CD4-positive, alpha-beta T cell treated with Interleukin-10 for 1 hour (primary cell): ENCODE data around the gene GALR1.
"Not testable (repeated sequence)": the region's sequence is repeated elsewhere in the genome, so short reads cannot be mapped to it uniquely, and the experiment has no call there.

ENCODE experiments used
- DNase-seq: peaks from one replicate; pipeline ENCODE4 v3.0.0-alpha.2; 2020

The GALR1 gene, protein sequence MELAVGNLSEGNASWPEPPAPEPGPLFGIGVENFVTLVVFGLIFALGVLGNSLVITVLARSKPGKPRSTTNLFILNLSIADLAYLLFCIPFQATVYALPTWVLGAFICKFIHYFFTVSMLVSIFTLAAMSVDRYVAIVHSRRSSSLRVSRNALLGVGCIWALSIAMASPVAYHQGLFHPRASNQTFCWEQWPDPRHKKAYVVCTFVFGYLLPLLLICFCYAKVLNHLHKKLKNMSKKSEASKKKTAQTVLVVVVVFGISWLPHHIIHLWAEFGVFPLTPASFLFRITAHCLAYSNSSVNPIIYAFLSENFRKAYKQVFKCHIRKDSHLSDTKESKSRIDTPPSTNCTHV

DNA sequence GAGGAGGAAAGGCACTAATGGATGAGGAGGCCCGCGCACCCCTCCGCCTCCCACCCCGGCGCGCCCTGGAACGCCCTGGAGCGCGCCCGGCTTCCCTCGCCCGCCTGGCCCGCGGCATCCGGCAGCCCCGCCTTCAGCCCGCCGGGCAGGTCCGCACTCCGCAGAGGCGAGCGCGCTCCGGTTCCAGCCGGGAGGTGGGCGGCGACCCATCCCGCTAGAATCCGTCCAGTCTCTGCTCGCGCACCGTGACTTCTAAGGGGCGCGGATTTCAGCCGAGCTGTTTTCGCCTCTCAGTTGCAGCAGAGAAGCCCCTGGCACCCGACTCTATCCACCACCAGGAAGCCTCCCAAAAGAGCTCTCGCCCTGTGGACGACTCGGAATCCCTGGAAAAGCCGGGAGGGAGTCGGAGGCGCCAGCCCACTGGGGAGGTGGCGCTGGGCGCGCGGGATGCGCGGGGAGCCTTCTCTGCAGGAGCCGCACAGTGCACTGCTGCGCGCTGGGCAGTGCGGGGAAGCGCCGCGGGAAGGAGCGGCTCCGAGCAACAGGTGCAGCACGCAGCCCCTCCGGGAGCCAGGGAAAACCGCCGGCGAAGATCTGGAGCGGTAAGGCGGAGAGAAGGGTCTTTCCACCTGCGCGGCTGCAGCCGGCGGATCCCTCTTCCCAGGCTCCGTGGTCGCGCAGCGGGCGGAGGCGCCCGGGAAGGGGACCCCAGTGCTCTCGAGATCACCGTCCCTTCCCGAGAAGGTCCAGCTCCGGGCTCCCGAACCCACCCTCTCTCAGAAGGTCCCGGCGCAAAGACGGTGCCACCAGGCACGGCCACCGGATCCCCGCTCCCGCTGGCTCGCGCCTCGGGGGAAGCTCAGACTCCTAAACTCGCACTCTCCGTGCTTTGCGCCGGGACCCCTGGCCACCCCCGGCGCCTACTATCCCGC, at the start of gene GALR1:
TSS of gene GALR1 (plus strand) at position 280 of the 932 bp plus-strand sequence. CDS start 701 bp downstream, outside the sequence.
- DNase-seq, result no peak

DNA sequence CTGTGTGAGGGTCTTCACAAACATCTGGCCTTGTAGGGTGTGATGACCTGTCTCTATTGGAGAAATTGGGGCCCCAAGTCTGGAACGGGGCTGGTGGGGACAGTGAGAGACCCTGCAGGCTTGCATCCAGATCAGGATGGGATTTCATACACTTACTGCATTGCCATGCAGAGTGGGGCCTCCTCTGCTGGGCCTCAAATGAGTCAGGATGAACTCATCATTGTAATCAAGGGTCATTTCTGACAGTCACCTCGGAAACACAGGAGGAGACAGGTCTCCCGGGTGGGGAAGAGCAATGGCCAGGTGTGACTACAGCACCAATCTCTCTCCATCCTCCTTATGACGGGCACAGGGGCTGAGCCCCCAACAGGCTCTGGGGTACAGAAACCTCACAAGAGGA, 48.1 kb upstream of the GALR1 start:
- no peak for DNase-seq

DNA sequence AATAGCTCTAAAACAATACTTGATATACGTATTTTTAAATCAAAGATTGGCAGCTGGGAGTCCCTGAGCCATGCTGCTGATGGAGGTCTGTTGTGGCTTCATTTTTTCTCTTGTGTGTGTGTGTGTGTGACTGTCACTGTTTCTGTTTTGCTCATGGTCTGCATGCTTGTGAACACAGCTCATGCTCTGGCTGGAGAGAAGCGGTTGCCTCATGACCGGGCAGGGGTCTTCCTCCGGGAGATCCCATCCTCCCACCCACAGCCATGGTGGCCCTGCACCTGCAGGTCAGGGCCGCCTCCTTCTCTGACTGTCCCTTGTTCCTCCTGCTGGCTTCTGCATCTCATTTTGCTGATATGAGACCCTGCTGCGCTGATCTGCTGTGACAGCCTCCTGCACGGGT, 47.3 kb upstream of the GALR1 start:
- DNase-seq, result no peak

DNA sequence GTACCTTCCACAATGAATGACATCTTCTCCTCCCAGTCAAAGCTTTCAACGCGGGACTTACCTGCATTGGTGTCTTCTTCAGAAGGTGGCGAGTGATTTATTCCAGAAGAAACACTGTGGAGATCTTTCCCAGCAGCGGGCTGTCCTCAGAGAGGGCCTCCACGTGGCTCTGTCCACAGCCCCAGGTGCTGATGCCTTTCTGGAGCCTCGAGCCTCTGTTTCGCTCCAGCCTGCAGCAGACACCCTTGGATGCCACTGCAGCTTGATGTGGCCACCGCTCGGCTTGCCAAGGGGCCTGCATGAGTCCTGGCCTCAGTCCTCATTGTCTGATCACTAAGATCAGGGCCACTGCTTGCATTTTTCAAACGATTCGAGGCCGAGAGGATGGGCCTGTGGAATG, 46.6 kb upstream of the GALR1 start:
- DNase-seq, result no peak

DNA sequence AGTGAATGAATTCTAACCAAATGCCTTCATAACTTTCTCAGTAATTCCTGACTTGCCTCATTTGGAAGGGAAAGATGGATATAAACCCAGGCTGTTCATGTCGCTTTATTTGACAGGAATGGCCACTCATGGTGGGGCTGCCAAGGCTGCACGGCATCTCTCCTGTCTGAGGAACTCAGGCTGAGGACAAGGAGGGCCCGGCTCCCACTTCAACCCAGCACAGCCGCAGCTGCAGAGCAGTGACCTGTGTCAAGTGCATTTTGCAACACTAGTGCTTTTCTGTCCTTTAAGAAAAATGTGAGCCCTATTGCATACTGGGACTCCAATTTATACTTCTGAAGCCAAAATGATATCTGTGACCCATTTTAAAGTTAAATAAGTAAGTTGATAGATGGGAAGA, 45.8 kb upstream of the GALR1 start:
- no peak for DNase-seq

DNA sequence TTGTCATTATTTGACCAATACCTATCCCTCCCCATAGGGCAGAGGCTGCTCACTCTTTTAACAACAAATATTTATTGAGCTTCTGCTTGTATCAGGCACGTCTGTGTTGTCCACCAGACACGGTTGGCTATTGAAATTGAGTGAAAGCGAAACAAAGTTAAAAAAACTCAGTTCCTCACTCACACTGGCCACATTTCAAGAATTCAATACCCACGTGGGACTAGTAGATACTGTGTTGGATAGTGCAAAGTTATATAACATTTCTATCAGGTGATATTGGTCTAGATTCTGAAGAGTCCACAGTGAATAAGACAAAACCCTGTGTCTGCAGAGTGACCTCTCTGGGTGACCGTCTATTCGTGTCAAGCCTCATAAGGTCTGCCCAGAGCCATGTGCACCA, 43.9 kb upstream of the GALR1 start:
- DNase-seq, result no peak

DNA sequence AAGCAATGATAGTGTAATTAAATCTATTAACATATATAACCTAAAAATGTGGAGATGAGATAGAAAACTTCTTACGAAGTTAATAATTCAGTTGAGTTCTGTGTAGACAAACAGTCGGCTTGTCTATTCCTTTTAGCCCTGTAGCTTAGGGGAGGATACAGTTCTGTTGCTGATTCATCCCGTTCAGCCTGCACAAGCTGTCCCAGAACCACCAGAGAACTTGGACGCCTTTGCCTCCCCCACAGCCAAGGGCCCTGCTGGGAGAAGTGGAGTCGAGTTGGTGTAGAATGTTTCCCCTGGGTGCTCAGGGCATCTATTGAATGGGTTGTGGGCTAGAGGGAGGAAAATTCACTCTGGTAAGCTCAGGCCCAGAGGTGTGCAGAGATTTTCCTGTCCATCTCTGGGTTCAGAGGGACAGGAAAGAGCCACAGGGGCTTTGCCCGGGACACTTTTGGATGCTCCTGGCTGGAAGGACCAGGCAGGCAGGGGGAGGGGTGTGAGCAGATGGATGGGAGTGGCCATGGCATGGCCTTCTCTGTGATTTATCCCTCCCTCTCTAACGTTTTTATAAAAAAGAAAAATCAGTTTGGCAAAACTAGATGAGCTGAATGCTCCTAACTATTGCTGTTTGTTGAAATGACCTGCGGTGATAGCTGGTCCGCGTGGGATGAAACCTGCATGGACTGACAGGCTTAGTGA, 42.8 kb upstream of the GALR1 start:
- DNase-seq, result no peak

DNA sequence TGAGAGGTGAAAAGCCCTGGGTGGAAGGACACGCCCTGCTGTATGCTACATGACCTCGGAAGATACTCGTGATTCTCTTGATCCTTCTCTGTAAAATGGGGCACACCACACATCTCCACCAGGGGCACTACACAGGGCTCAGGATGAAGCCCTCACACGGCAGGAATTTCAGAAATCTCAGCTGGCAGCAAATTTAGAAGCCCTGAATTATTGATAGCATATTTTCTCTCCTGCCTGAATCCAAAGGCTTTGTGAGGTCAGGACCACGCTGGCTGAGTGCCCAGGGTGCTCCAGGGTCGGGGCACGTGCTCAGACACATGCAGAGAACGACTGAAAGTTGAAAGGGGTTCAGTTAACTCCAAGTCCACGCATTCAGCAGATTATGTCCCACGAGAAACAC, 42.1 kb upstream of the GALR1 start:
- peak; percentile 70 for DNase-seq

DNA sequence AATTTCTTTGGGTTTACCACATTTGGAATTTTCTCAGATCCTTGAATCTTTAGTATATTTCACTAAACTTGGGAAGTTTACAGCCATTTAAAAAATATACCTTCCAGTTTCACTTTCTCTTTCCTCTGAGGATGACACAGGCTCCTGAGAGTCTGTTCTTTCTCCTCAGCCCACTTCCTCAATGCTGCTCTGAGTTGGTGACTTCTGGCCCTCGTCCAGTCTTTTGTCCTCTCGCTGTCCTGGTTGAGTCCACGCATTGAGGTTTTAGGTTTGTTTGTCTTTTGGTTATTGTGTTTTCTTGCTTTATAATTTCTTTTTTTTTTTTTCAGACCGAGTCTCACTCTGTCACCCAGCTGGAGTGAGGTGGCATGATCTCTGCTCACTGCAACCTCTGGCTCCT, 40.7 kb upstream of the GALR1 start:
- peak; percentile 58 for DNase-seq

DNA sequence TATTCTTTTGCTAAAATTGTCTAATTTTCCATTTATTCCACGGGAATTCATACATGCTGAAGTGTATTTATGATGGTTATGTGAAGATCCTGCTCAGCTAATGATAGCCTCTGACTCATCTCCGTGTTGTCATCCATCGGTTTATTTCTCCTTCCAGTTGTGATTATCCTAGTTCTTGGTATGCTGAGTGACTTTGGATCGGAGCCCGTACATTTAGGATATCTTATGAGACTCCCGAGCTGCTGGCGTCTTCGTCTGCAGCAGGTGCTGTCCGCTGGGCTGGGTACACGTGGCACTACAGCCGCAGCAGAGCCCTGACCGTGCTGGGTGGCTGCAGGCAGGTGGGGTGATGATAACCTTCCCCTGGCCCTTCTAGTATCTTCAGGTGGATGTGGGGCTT, 40.1 kb upstream of the GALR1 start:
- no peak for DNase-seq

DNA sequence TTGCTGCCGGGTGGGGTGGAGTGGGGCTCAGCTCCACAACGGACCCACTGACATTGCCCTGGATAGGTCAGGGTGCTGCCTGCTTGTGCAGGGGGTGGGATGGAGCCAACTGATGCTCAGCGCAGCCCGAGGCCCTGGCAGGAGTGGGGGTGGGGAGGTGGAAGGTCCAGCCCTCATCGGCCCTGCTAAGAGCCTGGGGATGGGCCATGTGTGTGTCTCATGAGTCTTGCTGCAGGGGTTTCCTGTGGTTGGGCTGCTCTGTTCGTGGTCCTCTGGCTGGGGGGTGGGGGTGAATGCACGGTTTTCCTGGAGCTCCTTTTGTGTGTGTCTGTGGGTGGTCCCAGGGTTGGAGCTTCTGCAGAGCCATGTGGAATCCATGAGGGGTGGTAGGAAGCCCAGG, 39.4 kb upstream of the GALR1 start:
- DNase-seq, result no peak

DNA sequence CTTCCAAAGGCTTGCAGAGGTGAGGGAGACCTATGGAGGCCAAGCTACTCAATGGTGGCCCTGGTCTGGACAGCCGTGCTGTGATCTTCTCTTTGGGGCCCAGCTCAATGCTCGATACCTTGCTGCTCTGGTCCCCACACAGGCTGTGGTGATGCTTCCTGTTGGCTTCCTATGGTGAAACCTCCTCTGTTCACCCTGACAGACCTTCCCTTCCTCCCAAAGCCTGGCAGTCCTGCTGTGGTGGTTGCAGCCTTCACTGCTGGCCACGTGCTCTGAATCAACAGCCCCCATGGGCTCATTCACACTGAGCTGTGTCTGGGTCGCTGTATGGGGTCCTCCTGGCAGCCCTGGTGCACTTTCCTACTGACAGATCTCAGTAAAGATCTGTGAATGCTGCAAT, 31.0 kb upstream of the GALR1 start:
- DNase-seq, result no peak

DNA sequence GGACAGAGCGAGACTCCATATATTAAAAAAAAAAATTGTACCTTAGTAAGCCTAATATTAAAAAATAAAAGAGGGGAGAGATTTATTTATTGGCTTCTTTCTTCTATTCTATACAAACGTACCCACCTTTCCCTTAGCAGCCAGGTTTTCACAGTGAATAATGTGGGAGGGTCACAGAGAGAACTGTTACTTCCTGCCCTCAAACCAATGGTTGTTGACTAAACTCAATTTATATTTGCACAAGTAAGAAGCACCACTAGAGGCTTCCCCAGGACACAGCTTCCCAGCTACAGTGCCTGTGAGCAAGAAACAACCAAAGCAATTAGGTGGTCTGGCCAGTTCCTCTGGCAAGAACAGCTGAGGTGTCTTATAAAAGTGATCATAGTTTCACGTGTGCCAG, 28.9 kb upstream of the GALR1 start:
- DNase-seq, result peak; percentile 21

DNA sequence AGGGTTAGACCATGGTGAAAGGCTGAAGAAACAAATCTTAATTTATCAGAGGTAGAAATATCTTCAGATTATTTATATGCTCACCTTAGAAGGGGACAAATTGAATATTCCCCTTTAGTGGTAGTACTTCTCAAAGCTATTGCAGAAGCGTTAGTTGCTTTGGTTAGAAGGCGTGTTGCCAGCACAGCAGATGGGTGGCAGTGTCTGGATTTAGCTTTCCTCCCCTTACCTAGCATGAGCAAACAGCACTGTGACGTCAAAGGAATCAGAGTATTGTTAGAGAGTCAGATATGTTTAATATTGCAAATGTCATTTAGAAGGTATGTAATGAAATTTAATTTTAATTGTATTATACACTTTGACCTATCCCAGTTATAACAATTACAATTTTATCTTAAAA, 27.2 kb upstream of the GALR1 start:
- DNase-seq, result no peak

DNA sequence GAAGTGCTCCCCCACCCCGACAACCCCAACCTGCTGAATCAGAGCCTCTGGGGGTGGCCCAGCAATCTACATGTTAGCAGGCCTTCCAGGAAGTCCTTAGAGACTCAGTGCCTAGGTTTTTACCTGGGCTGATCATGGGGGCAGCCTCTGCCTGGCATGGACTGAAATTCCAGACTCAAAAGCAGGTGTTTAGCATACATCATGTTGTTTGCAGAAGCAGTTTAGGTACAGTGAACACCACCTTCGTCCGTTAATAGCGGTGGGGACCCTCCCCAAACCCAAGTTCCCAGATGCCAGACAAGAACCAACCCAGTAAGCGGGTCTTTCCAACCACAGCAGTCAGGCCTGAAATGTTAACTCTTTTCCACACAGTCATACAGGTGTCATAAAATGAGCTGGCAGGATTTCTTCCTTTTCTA, 26.4 kb upstream of the GALR1 start:
- DNase-seq, result no peak

DNA sequence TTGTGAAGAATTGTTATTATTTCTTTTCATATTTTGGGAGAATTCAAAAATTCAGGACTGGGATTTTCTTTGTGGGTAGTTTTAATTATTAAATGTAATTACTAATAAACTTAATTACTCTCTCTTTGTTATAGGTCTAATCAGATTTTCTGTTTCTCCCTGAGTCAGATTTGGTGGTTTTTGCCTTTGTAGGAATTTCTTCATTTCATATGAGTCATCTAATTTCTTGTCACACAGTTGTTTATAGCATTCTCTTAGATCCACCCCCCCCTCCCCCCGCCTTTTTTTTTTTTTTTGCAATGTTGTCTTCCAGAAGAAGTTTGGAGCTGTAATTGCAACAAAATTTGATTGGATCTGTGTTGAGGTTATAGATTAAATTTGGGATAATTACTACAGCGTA, 26.0 kb upstream of the GALR1 start:
- DNase-seq, result no peak

DNA sequence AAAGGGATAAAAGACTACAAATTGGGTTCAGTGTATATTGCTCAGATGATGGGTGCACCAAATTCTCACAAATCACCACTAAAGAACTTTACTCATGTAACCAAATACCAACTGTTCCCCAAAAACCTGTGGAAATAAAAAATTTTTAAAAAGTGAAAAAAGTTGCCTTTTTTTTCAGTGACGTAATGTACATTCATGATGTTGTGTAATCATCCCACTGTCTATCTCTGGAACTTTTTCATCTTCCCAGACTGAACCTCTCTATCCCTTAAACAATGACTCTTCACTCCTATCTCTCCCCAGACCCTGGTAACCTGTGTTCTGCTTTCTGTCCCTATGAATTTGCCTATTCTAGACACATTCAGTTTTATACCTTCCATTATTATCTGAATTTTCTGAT, 19.0 kb upstream of the GALR1 start:
- DNase-seq, result no peak

DNA sequence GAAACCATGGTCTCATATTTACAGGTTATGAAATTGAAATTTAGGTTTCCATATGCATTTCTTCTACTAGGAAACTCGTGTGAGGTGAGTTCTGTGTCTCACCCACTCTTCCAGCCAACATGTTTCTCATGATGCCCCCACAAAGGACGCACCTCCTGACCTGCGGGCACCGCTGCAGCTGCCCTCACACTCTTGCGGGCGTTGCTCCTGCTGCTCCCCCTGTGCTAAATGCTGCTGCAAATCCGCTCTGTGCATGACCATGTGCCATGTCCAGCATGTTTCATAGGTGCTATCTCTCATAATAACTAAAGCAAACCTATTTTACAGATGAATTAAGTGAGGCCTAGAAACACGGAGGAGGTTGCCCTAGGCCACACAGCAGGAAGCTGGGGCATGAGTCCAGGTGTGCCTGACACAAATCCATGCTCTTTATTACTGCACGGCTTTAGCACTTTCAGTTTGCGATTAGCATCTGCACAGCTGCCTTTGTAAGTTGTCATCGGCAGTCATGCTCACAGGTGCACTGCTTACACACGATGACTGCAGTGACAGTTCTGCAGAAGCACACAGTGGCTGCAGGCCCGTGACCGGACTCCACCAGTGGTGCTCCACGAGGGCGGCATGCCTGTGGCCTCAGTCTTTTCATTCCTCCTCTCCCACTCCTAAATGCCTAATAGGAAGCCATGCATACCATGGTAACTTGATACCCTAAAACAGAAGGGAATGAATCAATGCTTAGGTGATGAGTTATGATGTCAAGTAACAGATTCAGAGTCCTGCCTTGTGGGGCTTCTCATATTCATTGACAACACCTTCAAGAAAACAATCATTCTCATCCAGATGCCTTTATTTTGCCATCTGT, 14.9 kb upstream of the GALR1 start:
- no peak for DNase-seq

DNA sequence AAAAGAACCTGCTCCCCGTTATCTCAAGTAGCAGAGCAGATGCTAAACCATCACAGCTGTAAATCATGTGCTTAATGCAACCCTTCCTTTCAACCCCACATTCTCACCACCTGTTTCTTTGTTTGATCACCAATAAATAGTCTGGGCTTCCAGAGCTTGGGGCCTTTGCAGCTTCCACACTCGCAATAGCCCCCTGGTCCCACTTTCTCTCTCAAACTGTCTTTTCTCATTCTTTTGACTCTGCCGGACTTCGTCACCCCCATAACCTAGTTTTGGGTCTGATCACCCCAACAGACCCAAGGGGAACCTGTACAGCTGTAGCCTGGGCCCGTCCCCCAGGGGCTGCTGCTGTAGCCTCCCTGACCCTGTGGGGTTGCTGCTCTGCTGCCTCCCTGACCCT, 10.4 kb upstream of the GALR1 start:
- DNase-seq, result not testable (repeated sequence)

DNA sequence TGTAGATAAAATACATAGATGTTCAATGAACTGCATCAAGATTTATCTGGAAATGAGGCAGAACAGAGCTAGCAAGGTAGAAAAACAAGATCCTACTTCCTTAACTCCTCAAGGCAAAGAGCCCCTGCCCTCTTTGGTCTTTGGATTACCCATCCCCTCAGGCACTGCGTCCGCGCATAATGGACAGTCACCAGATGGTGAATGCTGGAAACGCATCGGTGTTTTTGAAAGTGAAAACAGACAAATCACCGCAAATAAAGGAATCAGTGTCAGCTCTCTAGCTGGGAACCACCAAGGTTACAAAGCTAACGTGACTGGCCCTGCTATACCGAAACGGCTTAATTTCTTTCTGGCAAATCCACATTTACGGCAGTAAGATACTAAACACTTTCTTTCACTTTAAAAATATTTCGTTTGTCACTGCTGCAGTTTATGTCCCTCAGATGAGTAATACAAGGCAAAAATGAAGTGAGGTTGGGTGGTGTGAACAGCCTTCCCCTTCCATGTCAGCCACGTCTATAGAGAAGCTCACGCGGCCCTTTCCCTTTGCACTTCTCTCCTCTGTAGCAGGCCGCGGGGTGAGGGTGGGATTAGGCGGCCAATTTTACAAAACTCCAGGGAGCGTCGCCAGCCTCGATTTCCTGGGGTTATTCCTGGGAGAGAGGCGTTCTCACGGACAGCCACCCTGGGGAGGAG, 627 bp upstream of the GALR1 start:
- no peak for DNase-seq

DNA sequence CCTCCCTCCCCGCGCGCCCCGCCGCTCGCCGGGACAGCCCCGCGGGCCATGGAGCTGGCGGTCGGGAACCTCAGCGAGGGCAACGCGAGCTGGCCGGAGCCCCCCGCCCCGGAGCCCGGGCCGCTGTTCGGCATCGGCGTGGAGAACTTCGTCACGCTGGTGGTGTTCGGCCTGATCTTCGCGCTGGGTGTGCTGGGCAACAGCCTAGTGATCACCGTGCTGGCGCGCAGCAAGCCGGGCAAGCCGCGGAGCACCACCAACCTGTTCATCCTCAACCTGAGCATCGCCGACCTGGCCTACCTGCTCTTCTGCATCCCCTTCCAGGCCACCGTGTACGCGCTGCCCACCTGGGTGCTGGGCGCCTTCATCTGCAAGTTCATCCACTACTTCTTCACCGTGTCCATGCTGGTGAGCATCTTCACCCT, 865 bp downstream of the GALR1 start:
- no peak for DNase-seq
